SK-N-MC (cell line): ENCODE results near the gene REG3A.

Experiments used
- EZH2 ChIP-seq: fragments of 200-600 bp; sonication (generic); IDR thresholded peaks from one replicate; pipeline ENCODE4 v1.6.1; 2017; ENCODE audit warnings: antibody characterized with exemption
- POLR2AphosphoS5 ChIP-seq: IDR thresholded peaks from 2 replicates; pipeline ENCODE4 v1.6.1; 2012; ENCODE audit warnings: mild to moderate bottlenecking, low read depth, low read length, borderline replicate concordance

- no peak for TF ChIP-seq POLR2AphosphoS5
- no peak for TF ChIP-seq EZH2
Observed at GRCh38 chr2:79139423-79139822, 20.1 kb downstream of the REG3A start.
